ENCODE measurements around the gene GATA5.

Gene GATA5

GRCh38 chr20:62472941-62473585 is 2.7 kb downstream of the GATA5 start:
- H2BK15ac ChIP-seq (ENCODE audit: low read length) = peak overlapping the region; percentile 38
- no peak overlapping the region for H3K18ac ChIP-seq (ENCODE audit: low read length)
- H2BK12ac ChIP-seq (ENCODE audit: low read length) = no peak overlapping the region
- peaks cover 2 to 6% of the 10 kb centered on the region in 2 donors for H3K4me1 ChIP-seq (ENCODE audit: control insufficient read depth in 2 of 2, insufficient read depth in 1 of 2, low read depth in 1 of 2, low read length in 2 of 2)
- H3K14ac ChIP-seq (ENCODE audit: low read length) = no peak overlapping the region
- no peak for DNase-seq (ENCODE audit: low spot score)
- H2AFZ ChIP-seq (ENCODE audit: low read length) = no peak overlapping the region
- H2BK120ac ChIP-seq (ENCODE audit: low read depth, low read length) = no peak overlapping the region
- H3K27ac ChIP-seq (replicated peaks; ENCODE audit: low read length) = no peak overlapping the region
- no peak overlapping the region for H3K4ac ChIP-seq (ENCODE audit: low read length)
- no peaks in the 10 kb centered on the region for H3K9me3 ChIP-seq (replicated peaks in 1 of 2; ENCODE audit: control insufficient read depth in 2 of 2, insufficient read depth in 1 of 2, low read depth in 1 of 2, low read length in 2 of 2)
- H3K4me3 ChIP-seq (ENCODE audit: low read length in 2 of 2) = no peak overlapping the region
- no peaks in the 10 kb centered on the region for H3K36me3 ChIP-seq (replicated peaks in 1 of 2; ENCODE audit: control insufficient read depth in 2 of 2, insufficient read depth in 2 of 2, low read length in 2 of 2)
- no CpG with 5 or more reads among the region's 30 CpGs for WGBS, 2 donors (ENCODE audit: extremely low coverage in 2 of 2, insufficient read length in 2 of 2, insufficient replicate concordance in 1 of 2)
- H3K4me2 ChIP-seq (ENCODE audit: insufficient read depth, low read length, poor library complexity, severe bottlenecking) = no peak overlapping the region
- no peak overlapping the region for H4K8ac ChIP-seq (ENCODE audit: low read depth, low read length)
- no peak overlapping the region for H2BK5ac ChIP-seq (ENCODE audit: low read length)
- no peak overlapping the region for H3K9ac ChIP-seq (ENCODE audit: low read depth, low read length, poor library complexity)
- H3K27me3 ChIP-seq (ENCODE audit: control insufficient read depth in 3 of 3, insufficient read depth in 3 of 3, low read depth in 1 of 3, low read length in 3 of 3) = peaks cover 25 to 92% (median 59%) of the 10 kb centered on the region in 3 experiments
- H3K79me1 ChIP-seq (ENCODE audit: low read depth, low read length) = no peaks in the 10 kb centered on the region
- no peak overlapping the region for H4K91ac ChIP-seq (ENCODE audit: low read depth, low read length, poor library complexity)
- H3K23ac ChIP-seq (ENCODE audit: low read depth, low read length, poor library complexity) = no peak overlapping the region
- peak overlapping the region; percentile 37 for H2AK5ac ChIP-seq (ENCODE audit: low read depth, low read length)

- no peak overlapping the region for H3K4me2 ChIP-seq (ENCODE audit: insufficient read depth, low read length, poor library complexity, severe bottlenecking)
- no peaks in the 10 kb centered on the region for H3K9me3 ChIP-seq (replicated peaks in 1 of 2; ENCODE audit: control insufficient read depth in 2 of 2, insufficient read depth in 1 of 2, low read depth in 1 of 2, low read length in 2 of 2)
- no peak overlapping the region for H3K4me3 ChIP-seq (ENCODE audit: low read length in 2 of 2)
- H2AFZ ChIP-seq (ENCODE audit: low read length) = no peak overlapping the region
- H4K8ac ChIP-seq (ENCODE audit: low read depth, low read length) = no peak overlapping the region
- H2AK5ac ChIP-seq (ENCODE audit: low read depth, low read length) = no peak overlapping the region
- H4K91ac ChIP-seq (ENCODE audit: low read depth, low read length, poor library complexity) = no peak overlapping the region
- H3K27ac ChIP-seq (replicated peaks; ENCODE audit: low read length) = no peak overlapping the region
- DNase-seq (ENCODE audit: low spot score) = no peak
- no peaks in the 10 kb centered on the region for H3K36me3 ChIP-seq (replicated peaks in 1 of 2; ENCODE audit: control insufficient read depth in 2 of 2, insufficient read depth in 2 of 2, low read length in 2 of 2)
- no peak overlapping the region for H3K4ac ChIP-seq (ENCODE audit: low read length)
- H3K23ac ChIP-seq (ENCODE audit: low read depth, low read length, poor library complexity) = no peak overlapping the region
- peaks cover 18 to 90% (median 52%) of the 10 kb centered on the region in 3 experiments for H3K27me3 ChIP-seq (ENCODE audit: control insufficient read depth in 3 of 3, insufficient read depth in 3 of 3, low read depth in 1 of 3, low read length in 3 of 3)
- H3K18ac ChIP-seq (ENCODE audit: low read length) = peak overlapping the region; percentile 20
- H3K14ac ChIP-seq (ENCODE audit: low read length) = no peak overlapping the region
- peak overlapping the region; percentile 24 for H2BK12ac ChIP-seq (ENCODE audit: low read length)
- H2BK120ac ChIP-seq (ENCODE audit: low read depth, low read length) = no peak overlapping the region
- H3K9ac ChIP-seq (ENCODE audit: low read depth, low read length, poor library complexity) = peak overlapping the region; percentile 38
- H2BK5ac ChIP-seq (ENCODE audit: low read length) = no peak overlapping the region
- peaks cover 2 to 6% of the 10 kb centered on the region in 2 donors for H3K4me1 ChIP-seq (ENCODE audit: control insufficient read depth in 2 of 2, insufficient read depth in 1 of 2, low read depth in 1 of 2, low read length in 2 of 2)
- H3K79me1 ChIP-seq (ENCODE audit: low read depth, low read length) = no peaks in the 10 kb centered on the region
- no CpG with 5 or more reads among the region's 23 CpGs for whole genome bisulfite sequencing, 2 donors (ENCODE audit: extremely low coverage in 2 of 2, insufficient read length in 2 of 2, insufficient replicate concordance in 1 of 2)
- H2BK15ac ChIP-seq (ENCODE audit: low read length) = no peak overlapping the region
Measured at GRCh38 chr20:62472138-62472940, 3.5 kb downstream of the GATA5 start.

GRCh38 chr20:62470459-62470858 is 5.3 kb downstream of the GATA5 start:
- peak overlapping the region; percentile 94 for H3K4ac ChIP-seq (ENCODE audit: low read length)
- peak overlapping the region; percentile 20 for H2BK5ac ChIP-seq (ENCODE audit: low read length)
- no peak overlapping the region for H2BK15ac ChIP-seq (ENCODE audit: low read length)
- no peak overlapping the region for H2AFZ ChIP-seq (ENCODE audit: low read length)
- H2AK5ac ChIP-seq (ENCODE audit: low read depth, low read length) = peak overlapping the region; percentile 83
- no peak for DNase-seq (ENCODE audit: low spot score)
- no CpG with 5 or more reads among the region's 12 CpGs for WGBS, 2 donors (ENCODE audit: extremely low coverage in 2 of 2, insufficient read length in 2 of 2, insufficient replicate concordance in 1 of 2)
- H2BK120ac ChIP-seq (ENCODE audit: low read depth, low read length) = peak overlapping the region; percentile 69
- no peak overlapping the region for H3K4me2 ChIP-seq (ENCODE audit: insufficient read depth, low read length, poor library complexity, severe bottlenecking)
- no peak overlapping the region for H4K91ac ChIP-seq (ENCODE audit: low read depth, low read length, poor library complexity)
- peaks cover under 1 to 6% of the 10 kb centered on the region in 2 donors for H3K4me1 ChIP-seq (ENCODE audit: control insufficient read depth in 2 of 2, insufficient read depth in 1 of 2, low read depth in 1 of 2, low read length in 2 of 2)
- peak overlapping the region; percentile 65 for H3K23ac ChIP-seq (ENCODE audit: low read depth, low read length, poor library complexity)
- H3K79me1 ChIP-seq (ENCODE audit: low read depth, low read length) = no peaks in the 10 kb centered on the region
- peak overlapping the region; percentile 93 for H2BK12ac ChIP-seq (ENCODE audit: low read length)
- H3K27ac ChIP-seq (replicated peaks; ENCODE audit: low read length) = no peak overlapping the region
- no peak overlapping the region for H4K8ac ChIP-seq (ENCODE audit: low read depth, low read length)
- no peaks in the 10 kb centered on the region for H3K36me3 ChIP-seq (replicated peaks in 1 of 2; ENCODE audit: control insufficient read depth in 2 of 2, insufficient read depth in 2 of 2, low read length in 2 of 2)
- H3K9me3 ChIP-seq (replicated peaks in 1 of 2; ENCODE audit: control insufficient read depth in 2 of 2, insufficient read depth in 1 of 2, low read depth in 1 of 2, low read length in 2 of 2) = no peaks in the 10 kb centered on the region
- H3K14ac ChIP-seq (ENCODE audit: low read length) = no peak overlapping the region
- H3K27me3 ChIP-seq (ENCODE audit: control insufficient read depth in 3 of 3, insufficient read depth in 3 of 3, low read depth in 1 of 3, low read length in 3 of 3) = peaks cover 10 to 94% (median 36%) of the 10 kb centered on the region in 3 experiments
- peak overlapping the region; percentile 74 for H3K18ac ChIP-seq (ENCODE audit: low read length)
- H3K9ac ChIP-seq (ENCODE audit: low read depth, low read length, poor library complexity) = peak overlapping the region; percentile 18
- peak overlapping the region in 1 of 2 donors; percentile 14 for H3K4me3 ChIP-seq (ENCODE audit: low read length in 2 of 2)

GRCh38 chr20:62470001-62470400 is 5.8 kb downstream of the GATA5 start:
- no CpG with 5 or more reads among the region's 18 CpGs for WGBS, 2 donors (ENCODE audit: extremely low coverage in 2 of 2, insufficient read length in 2 of 2, insufficient replicate concordance in 1 of 2)
- Histone ChIP-seq H3K27me3 (ENCODE audit: control insufficient read depth in 3 of 3, insufficient read depth in 3 of 3, low read depth in 1 of 3, low read length in 3 of 3) (peaks cover 5 to 90% (median 32%) of the 10 kb centered on the region in 3 experiments), H3K9ac (ENCODE audit: low read depth, low read length, poor library complexity) (peak overlapping the region; percentile 44), H4K8ac (ENCODE audit: low read depth, low read length) (no peak overlapping the region), H2BK5ac (ENCODE audit: low read length) (peak overlapping the region; percentile 20), H2BK12ac (ENCODE audit: low read length) (no peak overlapping the region), H2BK120ac (ENCODE audit: low read depth, low read length) (no peak overlapping the region), H3K14ac (ENCODE audit: low read length) (no peak overlapping the region), H3K4me3 (ENCODE audit: low read length in 2 of 2) (peak overlapping the region in 1 of 2 donors; percentile 14), H3K36me3 (replicated peaks in 1 of 2; ENCODE audit: control insufficient read depth in 2 of 2, insufficient read depth in 2 of 2, low read length in 2 of 2) (no peaks in the 10 kb centered on the region), H3K23ac (ENCODE audit: low read depth, low read length, poor library complexity) (peak overlapping the region; percentile 65), H3K4me2 (ENCODE audit: insufficient read depth, low read length, poor library complexity, severe bottlenecking) (no peak overlapping the region), H3K18ac (ENCODE audit: low read length) (peak overlapping the region; percentile 88), H3K79me1 (ENCODE audit: low read depth, low read length) (no peaks in the 10 kb centered on the region), H2BK15ac (ENCODE audit: low read length) (peak overlapping the region; percentile 79), H2AFZ (ENCODE audit: low read length) (no peak overlapping the region), H3K4me1 (ENCODE audit: control insufficient read depth in 2 of 2, insufficient read depth in 1 of 2, low read depth in 1 of 2, low read length in 2 of 2) (peaks cover 0 to 6% of the 10 kb centered on the region in 2 donors), H3K9me3 (replicated peaks in 1 of 2; ENCODE audit: control insufficient read depth in 2 of 2, insufficient read depth in 1 of 2, low read depth in 1 of 2, low read length in 2 of 2) (no peaks in the 10 kb centered on the region), H2AK5ac (ENCODE audit: low read depth, low read length) (peak overlapping the region; percentile 83), H4K91ac (ENCODE audit: low read depth, low read length, poor library complexity) (no peak overlapping the region), H3K4ac (ENCODE audit: low read length) (no peak overlapping the region), H3K27ac (replicated peaks; ENCODE audit: low read length) (no peak overlapping the region)
- no peak for DNase-seq (ENCODE audit: low spot score)
